ENCODE results near the gene GRIN3B. TPM values are rescaled to one million over a fixed set of nuclear protein-coding genes. Genes with fewer than 3 reads are reported as not detected.

Gene GRIN3B
- polyA plus RNA-seq, 1 donor = 0.22 TPM

- DNase-seq = peak in 1 of 2 donors; percentile 17
- WGBS (ENCODE audit: insufficient coverage, low lambda C conversion rate) = no CpG with 5 or more reads among the region's 32 CpGs
Measured at GRCh38 chr19:980133-980998, 19.9 kb upstream of the GRIN3B start.

GRCh38 chr19:982567-983170 lies 17.6 kb upstream of the GRIN3B start:
- peak; percentile 70 to 78 for DNase-seq
- no CpG with 5 or more reads among the region's 46 CpGs for WGBS (ENCODE audit: insufficient coverage, low lambda C conversion rate)
- Histone ChIP-seq H3K9me3 (ENCODE audit: control insufficient read depth, low read depth, low read length) (peaks cover 5% of the 10 kb centered on the region), H3K4me1 (ENCODE audit: control insufficient read depth, insufficient read depth, low read length) (peaks cover 26% of the 10 kb centered on the region), H3K36me3 (ENCODE audit: control insufficient read depth, insufficient read depth, low read length) (peaks cover 17% of the 10 kb centered on the region), H3K27ac (ENCODE audit: low read length) (peak overlapping the region; percentile 15), H3K27me3 (ENCODE audit: control insufficient read depth, insufficient read depth, low read length) (no peaks in the 10 kb centered on the region), H3K4me3 (ENCODE audit: low read length) (peak overlapping the region; percentile 35)

More at GRCh38 chr19:980133-980998, 19.9 kb upstream of the GRIN3B start:
- H3K4me1 ChIP-seq (ENCODE audit: control insufficient read depth, insufficient read depth, low read length) = peaks cover 26% of the 10 kb centered on the region
- no peak overlapping the region for H3K27ac ChIP-seq (ENCODE audit: low read length)
- peaks cover 10% of the 10 kb centered on the region for H3K9me3 ChIP-seq (ENCODE audit: control insufficient read depth, low read depth, low read length)
- H3K36me3 ChIP-seq (ENCODE audit: control insufficient read depth, insufficient read depth, low read length) = no peaks in the 10 kb centered on the region
- H3K4me3 ChIP-seq (ENCODE audit: low read length) = no peak overlapping the region
- no peaks in the 10 kb centered on the region for H3K27me3 ChIP-seq (ENCODE audit: control insufficient read depth, insufficient read depth, low read length)

DNA sequence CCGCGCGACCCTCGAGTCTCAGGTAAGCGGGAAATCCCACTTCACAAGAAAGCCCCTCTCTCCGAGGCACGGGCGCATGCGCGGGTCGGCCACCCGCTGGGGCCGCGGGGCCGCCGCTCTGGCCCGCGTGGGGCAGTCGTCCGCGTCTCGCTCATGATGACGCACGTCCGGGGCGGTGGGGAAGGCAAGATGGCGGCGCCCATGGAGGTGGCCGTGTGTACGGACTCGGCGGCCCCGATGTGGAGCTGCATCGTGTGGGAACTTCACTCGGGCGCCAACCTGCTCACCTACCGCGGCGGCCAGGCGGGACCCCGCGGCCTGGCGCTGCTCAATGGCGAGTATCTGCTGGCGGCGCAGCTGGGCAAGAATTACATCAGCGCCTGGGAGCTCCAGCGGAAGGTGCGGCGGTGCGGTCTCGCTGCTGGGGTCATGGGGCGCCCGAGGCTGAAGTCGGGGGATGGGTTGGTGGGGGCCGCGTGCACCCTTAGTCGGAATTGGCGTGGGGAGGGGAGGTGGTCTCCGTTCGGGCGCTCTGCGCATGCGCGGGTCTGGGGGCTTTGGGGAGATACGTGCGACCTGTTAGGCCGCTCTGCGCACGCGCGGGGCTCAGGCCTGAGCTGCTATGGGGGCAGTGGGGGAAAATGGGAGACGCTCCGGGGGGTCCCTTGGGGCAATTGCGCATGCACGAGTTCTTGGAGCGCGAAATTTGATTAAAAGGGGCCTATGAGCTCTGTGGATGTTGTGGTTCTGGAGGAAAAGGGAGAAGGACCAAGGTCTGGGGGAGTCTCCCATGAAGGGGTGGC lies 15.9 kb upstream of the GRIN3B start, which contains the start of gene WDR18:
TSS of gene WDR18 (plus strand) at position 181 of the 803 bp plus-strand sequence. CDS start at position 190, 9 bp downstream.
- H3K36me3 ChIP-seq (ENCODE audit: control insufficient read depth, insufficient read depth, low read length) = peaks cover 26% of the 10 kb centered on the region
- DNase-seq = peak; percentile 88 to 90
- WGBS (ENCODE audit: insufficient coverage, low lambda C conversion rate) = no CpG with 5 or more reads among the region's 78 CpGs
- H3K27ac ChIP-seq (ENCODE audit: low read length) = peak within 1 kb of the TSS; percentile 46
- no peaks in the 10 kb centered on the region for H3K27me3 ChIP-seq (ENCODE audit: control insufficient read depth, insufficient read depth, low read length)
- H3K4me3 ChIP-seq (ENCODE audit: low read length) = peak within 1 kb of the TSS; percentile 97
- peaks cover 23% of the 10 kb centered on the region for H3K4me1 ChIP-seq (ENCODE audit: control insufficient read depth, insufficient read depth, low read length)
- H3K9me3 ChIP-seq (ENCODE audit: control insufficient read depth, low read depth, low read length) = peaks cover 5% of the 10 kb centered on the region

DNA sequence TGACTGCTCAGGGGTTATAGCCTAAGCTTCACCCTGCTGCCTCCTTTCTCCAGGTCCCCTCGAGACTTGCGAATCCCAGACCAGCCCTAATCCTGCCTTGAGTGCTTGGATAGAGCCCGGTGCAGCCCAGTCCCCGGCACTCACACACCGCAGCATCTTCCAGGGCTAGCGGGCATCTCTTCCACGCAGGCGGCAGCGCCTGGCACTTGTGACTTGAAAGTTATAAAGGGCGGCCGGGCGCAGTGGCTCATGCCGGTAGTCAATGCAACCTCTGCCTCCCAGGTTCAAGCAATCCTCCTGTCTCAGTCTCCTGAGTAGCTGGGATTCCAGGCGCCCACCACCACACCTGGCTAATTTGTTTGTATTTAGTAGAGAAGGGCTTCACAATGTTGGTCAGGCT lies 14.1 kb upstream of the GRIN3B start:
- WGBS (ENCODE audit: insufficient coverage, low lambda C conversion rate) = no CpG with 5 or more reads among the region's 14 CpGs
- no peak overlapping the region for H3K27ac ChIP-seq (ENCODE audit: low read length)
- H3K27me3 ChIP-seq (ENCODE audit: control insufficient read depth, insufficient read depth, low read length) = no peaks in the 10 kb centered on the region
- H3K4me1 ChIP-seq (ENCODE audit: control insufficient read depth, insufficient read depth, low read length) = peaks cover 11% of the 10 kb centered on the region
- H3K36me3 ChIP-seq (ENCODE audit: control insufficient read depth, insufficient read depth, low read length) = peaks cover 41% of the 10 kb centered on the region
- H3K9me3 ChIP-seq (ENCODE audit: control insufficient read depth, low read depth, low read length) = peaks cover 3% of the 10 kb centered on the region
- DNase-seq = no peak
- H3K4me3 ChIP-seq (ENCODE audit: low read length) = no peak overlapping the region

- Histone ChIP-seq H3K27ac (ENCODE audit: low read length) (no peak overlapping the region), H3K9me3 (ENCODE audit: control insufficient read depth, low read depth, low read length) (peaks cover 15% of the 10 kb centered on the region), H3K4me3 (ENCODE audit: low read length) (no peak overlapping the region), H3K4me1 (ENCODE audit: control insufficient read depth, insufficient read depth, low read length) (peaks cover 8% of the 10 kb centered on the region), H3K36me3 (ENCODE audit: control insufficient read depth, insufficient read depth, low read length) (peaks cover 48% of the 10 kb centered on the region), H3K27me3 (ENCODE audit: control insufficient read depth, insufficient read depth, low read length) (no peaks in the 10 kb centered on the region)
- DNase-seq = no peak
- no CpG with 5 or more reads among the region's 14 CpGs for WGBS (ENCODE audit: insufficient coverage, low lambda C conversion rate)
Measured at GRCh38 chr19:988081-988480, 12.1 kb upstream of the GRIN3B start.

- no peak for DNase-seq
- Histone ChIP-seq H3K9me3 (ENCODE audit: control insufficient read depth, low read depth, low read length) (peaks cover 16% of the 10 kb centered on the region), H3K27ac (ENCODE audit: low read length) (no peak overlapping the region), H3K27me3 (ENCODE audit: control insufficient read depth, insufficient read depth, low read length) (no peaks in the 10 kb centered on the region), H3K4me1 (ENCODE audit: control insufficient read depth, insufficient read depth, low read length) (peaks cover 5% of the 10 kb centered on the region), H3K36me3 (ENCODE audit: control insufficient read depth, insufficient read depth, low read length) (peaks cover 50% of the 10 kb centered on the region), H3K4me3 (ENCODE audit: low read length) (no peak overlapping the region)
- WGBS (ENCODE audit: insufficient coverage, low lambda C conversion rate) = no CpG with 5 or more reads among the region's 15 CpGs
Measured at GRCh38 chr19:988510-988909, 11.7 kb upstream of the GRIN3B start.

DNA sequence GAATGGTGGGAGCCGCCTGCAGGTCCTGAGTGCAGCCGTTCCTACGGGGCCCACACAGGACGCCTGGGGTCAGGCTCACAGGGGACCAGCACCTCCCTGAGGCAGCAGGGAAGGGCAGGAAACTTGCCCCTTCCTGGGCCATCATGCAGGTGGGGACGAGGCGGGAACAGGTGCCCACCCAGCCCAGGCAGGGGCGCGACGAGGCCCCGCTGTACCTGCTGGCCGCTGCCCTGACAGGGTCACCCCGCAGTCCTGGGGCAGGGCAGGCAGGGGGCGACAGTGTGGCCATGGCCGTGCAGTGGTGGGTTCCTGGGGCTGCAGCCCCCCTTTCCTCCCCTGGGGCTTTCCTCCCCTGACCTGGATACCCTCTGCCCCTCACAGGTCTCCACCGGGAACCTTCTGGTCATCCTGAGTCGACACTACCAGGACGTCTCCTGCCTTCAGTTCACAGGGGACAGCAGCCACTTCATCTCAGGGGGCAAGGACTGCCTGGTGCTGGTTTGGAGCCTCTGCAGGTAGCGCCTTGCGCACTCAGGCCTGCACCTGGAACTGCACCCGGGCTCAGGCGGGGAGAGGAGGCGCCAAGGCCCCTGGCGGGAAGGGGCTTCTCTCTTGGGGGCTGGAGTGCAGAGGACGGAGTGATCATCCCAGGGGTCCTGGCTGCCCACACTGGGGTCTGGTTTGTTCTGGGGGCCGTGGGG lies 10.7 kb upstream of the GRIN3B start:
- Histone ChIP-seq H3K27ac (ENCODE audit: low read length) (no peak overlapping the region), H3K36me3 (ENCODE audit: control insufficient read depth, insufficient read depth, low read length) (peaks cover 56% of the 10 kb centered on the region), H3K27me3 (ENCODE audit: control insufficient read depth, insufficient read depth, low read length) (no peaks in the 10 kb centered on the region), H3K4me3 (ENCODE audit: low read length) (no peak overlapping the region), H3K9me3 (ENCODE audit: control insufficient read depth, low read depth, low read length) (peaks cover 16% of the 10 kb centered on the region), H3K4me1 (ENCODE audit: control insufficient read depth, insufficient read depth, low read length) (no peaks in the 10 kb centered on the region)
- DNase-seq = no peak
- no CpG with 5 or more reads among the region's 25 CpGs for WGBS (ENCODE audit: insufficient coverage, low lambda C conversion rate)

DNA sequence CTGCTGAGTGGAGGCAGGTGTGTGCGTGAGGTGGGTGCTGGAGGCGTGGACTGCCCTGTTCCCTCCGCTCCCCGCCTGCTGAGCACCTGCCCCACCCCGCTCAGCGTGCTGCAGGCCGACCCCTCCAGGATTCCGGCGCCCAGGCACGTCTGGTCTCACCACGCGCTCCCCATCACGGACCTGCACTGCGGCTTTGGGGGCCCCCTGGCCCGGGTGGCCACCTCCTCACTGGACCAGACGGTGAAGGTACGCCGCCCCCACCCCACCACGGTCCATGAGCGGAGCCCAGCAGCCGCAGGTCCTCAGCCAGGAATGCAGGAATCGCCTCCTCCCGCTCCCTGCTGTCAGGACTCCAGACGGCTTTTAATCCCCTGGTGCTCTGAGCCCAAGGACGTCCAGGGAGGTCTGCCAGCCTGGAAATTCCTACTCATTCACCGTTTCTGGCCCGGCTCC lies 10.1 kb upstream of the GRIN3B start:
- Histone ChIP-seq H3K4me3 (ENCODE audit: low read length) (no peak overlapping the region), H3K4me1 (ENCODE audit: control insufficient read depth, insufficient read depth, low read length) (no peaks in the 10 kb centered on the region), H3K9me3 (ENCODE audit: control insufficient read depth, low read depth, low read length) (peaks cover 16% of the 10 kb centered on the region), H3K27me3 (ENCODE audit: control insufficient read depth, insufficient read depth, low read length) (peaks cover 2% of the 10 kb centered on the region), H3K36me3 (ENCODE audit: control insufficient read depth, insufficient read depth, low read length) (peaks cover 58% of the 10 kb centered on the region), H3K27ac (ENCODE audit: low read length) (no peak overlapping the region)
- WGBS (ENCODE audit: insufficient coverage, low lambda C conversion rate) = no CpG with 5 or more reads among the region's 27 CpGs
- DNase-seq = no peak

DNA sequence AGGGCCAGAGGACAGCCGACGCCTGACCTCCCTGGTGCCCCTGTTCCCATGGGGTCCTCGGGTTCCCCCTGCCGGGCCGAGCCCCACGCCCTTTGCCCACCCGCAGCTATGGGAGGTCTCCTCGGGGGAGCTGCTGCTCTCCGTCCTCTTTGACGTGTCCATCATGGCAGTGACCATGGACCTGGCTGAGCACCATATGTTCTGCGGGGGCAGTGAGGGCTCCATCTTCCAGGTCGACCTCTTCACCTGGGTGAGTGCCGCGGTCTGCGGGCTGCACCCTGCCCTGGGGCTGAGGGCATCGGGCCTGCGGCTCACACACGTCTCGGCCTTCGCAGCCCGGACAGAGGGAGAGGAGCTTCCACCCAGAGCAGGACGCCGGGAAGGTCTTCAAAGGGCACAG lies 9.5 kb upstream of the GRIN3B start:
- Histone ChIP-seq H3K27me3 (ENCODE audit: control insufficient read depth, insufficient read depth, low read length) (peaks cover 8% of the 10 kb centered on the region), H3K4me1 (ENCODE audit: control insufficient read depth, insufficient read depth, low read length) (peaks cover under 1% of the 10 kb centered on the region), H3K9me3 (ENCODE audit: control insufficient read depth, low read depth, low read length) (peaks cover 20% of the 10 kb centered on the region), H3K36me3 (ENCODE audit: control insufficient read depth, insufficient read depth, low read length) (peaks cover 56% of the 10 kb centered on the region), H3K27ac (ENCODE audit: low read length) (no peak overlapping the region), H3K4me3 (ENCODE audit: low read length) (no peak overlapping the region)
- no CpG with 5 or more reads among the region's 23 CpGs for WGBS (ENCODE audit: insufficient coverage, low lambda C conversion rate)
- DNase-seq = no peak

Data from large intestine (tissue), 3 donors.